Muscle of leg (tissue), 11 donors: Measurements from ENCODE around the gene G6PC1. TPM values are rescaled to one million over a fixed set of nuclear protein-coding genes. Genes with fewer than 3 reads are reported as not detected.
"Not testable (repeated sequence)": the region's sequence is repeated elsewhere in the genome, so short reads cannot be mapped to it uniquely, and the experiment has no call there.

ENCODE experiments used
- DNase-seq: peaks from one replicate; pipeline ENCODE4 v3.0.0; 2013
- H3K27ac ChIP-seq: one replicate; pipeline ENCODE4 v1.5.1; 2013; ENCODE audit warnings: mild to moderate bottlenecking, low read length, control low read depth
- H3K27me3 ChIP-seq: one replicate; pipeline ENCODE4 v1.6.1; 2013; ENCODE audit warnings: low read length; ENCODE audit not compliant: control insufficient read depth, insufficient read depth
- H3K36me3 ChIP-seq: one replicate; pipeline ENCODE4 v1.6.1; 2013; ENCODE audit warnings: low read length; ENCODE audit not compliant: control insufficient read depth, insufficient read depth
- H3K4me1 ChIP-seq: one replicate; pipeline ENCODE4 v1.6.1; 2013; ENCODE audit warnings: low read length; ENCODE audit not compliant: control insufficient read depth, insufficient read depth
- H3K4me3 ChIP-seq: one replicate; pipeline ENCODE4 v1.5.1; 2013; ENCODE audit warnings: low read length, control low read depth
- H3K9me3 ChIP-seq: replicated peaks from 2 replicates; pipeline ENCODE4 v1.6.1; 2013; ENCODE audit warnings: low read depth, low read length; ENCODE audit not compliant: control insufficient read depth
- WGBS: methylation state at CpG from one replicate; pipeline ENCODE4 v1.1.5; 2013; ENCODE audit warnings: missing lambda C conversion rate; ENCODE audit not compliant: insufficient coverage; 5-methylcytosine and 5-hydroxymethylcytosine counted together
- polyA plus RNA-seq, 8 donors: library from polyadenylated mRNA; unstranded; fragments of 120-200 nt; gene quantifications; one replicate each; pipeline versions ENCODE4 v1.2.1 to v1.2.3, GENCODE V29; 2013; ENCODE audit warnings: inconsistent platforms in 1 of 8, low replicate concordance in 1 of 8; ENCODE audit not compliant: insufficient read length in 8 of 8, insufficient read depth in 1 of 8
- total RNA-seq: library from RNA; stranded (reverse); fragments of 120-200 nt; gene quantifications from one replicate; pipeline ENCODE4 v1.2.4, GENCODE V29; 2013

The G6PC1 gene
- total and polyA plus RNA-seq, 9 donors = 0.08 to 0.43 (median 0.26) TPM; not detected in 6

GRCh38 chr17:42901535-42902229 is 1.1 kb downstream of the G6PC1 start:
- no peaks in the 10 kb centered on the region for H3K9me3 ChIP-seq
- no peak for DNase-seq
- no peaks in the 10 kb centered on the region for H3K4me1 ChIP-seq
- no peak overlapping the region for H3K27ac ChIP-seq
- H3K36me3 ChIP-seq = no peaks in the 10 kb centered on the region
- 86% methylated on average over 8 of the region's 10 CpGs for WGBS
- no peaks in the 10 kb centered on the region for H3K27me3 ChIP-seq
- no peak overlapping the region for H3K4me3 ChIP-seq

DNA sequence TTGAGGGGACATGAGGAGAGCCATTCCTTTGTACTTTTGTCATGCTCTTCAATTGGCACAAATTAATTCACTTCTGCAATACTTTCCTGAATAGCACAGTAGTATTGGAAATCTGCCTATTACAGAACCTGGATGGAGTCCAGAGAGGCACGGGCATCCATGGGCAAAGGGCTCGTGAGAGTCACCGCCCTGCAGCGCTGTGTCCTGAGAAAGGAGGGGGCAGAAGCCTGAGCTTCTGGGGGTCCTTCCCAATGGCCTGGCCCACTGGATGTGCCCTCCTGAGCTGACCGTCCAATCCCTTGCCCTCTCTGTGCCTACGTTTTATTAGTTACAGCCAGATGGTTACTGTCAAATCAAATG is 3.5 kb downstream of the G6PC1 start:
- 81% methylated on average over 4 of the region's 6 CpGs for WGBS

GRCh38 chr17:42906772-42907446 is 6.3 kb downstream of the G6PC1 start:
- H3K27ac ChIP-seq = no peak overlapping the region
- 75% methylated on average over 5 of the region's 8 CpGs for WGBS
- no peaks in the 10 kb centered on the region for H3K9me3 ChIP-seq
- no peak for DNase-seq
- H3K4me3 ChIP-seq = no peak overlapping the region
- H3K27me3 ChIP-seq = peaks cover 2% of the 10 kb centered on the region
- H3K36me3 ChIP-seq = no peaks in the 10 kb centered on the region
- H3K4me1 ChIP-seq = no peaks in the 10 kb centered on the region

More for the DNA sequence above, 3.5 kb downstream of the G6PC1 start:
- H3K4me1 ChIP-seq = no peaks in the 10 kb centered on the region
- no peak for DNase-seq
- no peak overlapping the region for H3K4me3 ChIP-seq
- H3K27me3 ChIP-seq = peaks cover 2% of the 10 kb centered on the region
- no peaks in the 10 kb centered on the region for H3K36me3 ChIP-seq
- H3K27ac ChIP-seq = no peak overlapping the region
- H3K9me3 ChIP-seq = no peaks in the 10 kb centered on the region

GRCh38 chr17:42908872-42909700 is 8.5 kb downstream of the G6PC1 start:
- H3K9me3 ChIP-seq = no peaks in the 10 kb centered on the region
- H3K36me3 ChIP-seq = no peaks in the 10 kb centered on the region
- WGBS = 69% methylated on average over 3 of the region's 7 CpGs
- no peak for DNase-seq
- H3K4me1 ChIP-seq = no peaks in the 10 kb centered on the region
- H3K4me3 ChIP-seq = no peak overlapping the region
- peaks cover 2% of the 10 kb centered on the region for H3K27me3 ChIP-seq
- no peak overlapping the region for H3K27ac ChIP-seq

DNA sequence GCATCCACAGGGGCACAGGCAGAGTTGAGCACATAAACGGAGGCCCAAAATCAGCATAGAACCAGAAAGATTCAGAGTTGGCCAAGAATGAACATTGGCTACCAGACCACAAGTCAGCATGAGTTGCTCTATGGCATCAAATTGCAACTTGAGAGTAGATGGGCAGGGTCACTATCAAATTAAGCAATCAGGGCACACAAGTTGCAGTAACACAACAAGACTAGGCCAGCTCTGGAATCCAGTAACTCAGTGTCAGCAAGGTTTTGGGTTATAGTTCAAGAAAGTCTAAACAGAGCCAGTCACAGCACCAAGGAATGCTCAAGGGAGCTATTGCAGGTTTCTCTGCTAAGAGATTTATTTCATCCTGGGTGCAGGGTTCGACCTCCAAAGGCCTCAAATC is 12.9 kb downstream of the G6PC1 start:
- H3K27me3 ChIP-seq = no peaks in the 10 kb centered on the region
- no peaks in the 10 kb centered on the region for H3K4me1 ChIP-seq
- WGBS = 57% methylated on average over 1 of the region's 2 CpGs
- H3K27ac ChIP-seq = no peak overlapping the region
- H3K4me3 ChIP-seq = no peak overlapping the region
- DNase-seq = no peak
- H3K9me3 ChIP-seq = no peaks in the 10 kb centered on the region
- H3K36me3 ChIP-seq = no peaks in the 10 kb centered on the region

DNA sequence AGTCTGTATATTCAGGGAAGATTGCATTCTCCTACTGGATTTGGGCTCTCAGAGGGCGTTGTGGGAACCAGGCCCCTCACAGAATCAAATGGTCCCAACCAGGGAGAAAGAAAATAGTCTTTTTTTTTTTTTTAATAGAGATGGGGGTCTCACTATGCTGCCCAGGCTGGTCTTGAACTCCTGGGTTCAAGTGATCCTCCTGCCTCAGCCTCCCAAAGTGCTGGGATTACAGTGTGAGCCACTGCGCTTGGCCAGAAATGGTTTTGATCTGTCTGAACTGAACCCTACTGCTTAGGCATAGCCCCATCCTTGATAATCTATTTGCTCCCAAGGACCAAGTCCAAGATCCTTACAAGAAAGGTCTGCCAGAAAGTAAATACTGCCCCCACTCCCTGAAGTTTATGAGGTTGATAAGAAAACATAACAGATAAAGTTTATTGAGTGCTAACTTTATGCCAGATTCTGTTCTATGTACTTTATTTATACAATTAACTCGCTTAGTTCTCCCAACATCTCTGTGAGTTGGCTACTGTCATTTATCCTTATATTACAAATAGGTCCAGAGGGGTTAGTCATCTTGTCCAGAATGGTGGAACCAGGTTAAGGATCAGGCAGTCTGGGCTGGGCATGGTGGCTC is 13.5 kb downstream of the G6PC1 start:
- DNase-seq = no peak
- Histone ChIP-seq H3K27me3 (no peaks in the 10 kb centered on the region), H3K4me1 (no peaks in the 10 kb centered on the region), H3K9me3 (no peaks in the 10 kb centered on the region), H3K4me3 (no peak overlapping the region), H3K36me3 (no peaks in the 10 kb centered on the region), H3K27ac (no peak overlapping the region)
- no CpG with 5 or more reads among the region's 3 CpGs for WGBS

- H3K4me1 ChIP-seq, H3K9me3 ChIP-seq, H3K4me3 ChIP-seq, H3K27me3 ChIP-seq, H3K27ac ChIP-seq, H3K36me3 ChIP-seq, DNase-seq: not testable (repeated sequence)
- WGBS = 89% methylated on average over 5 of the region's 6 CpGs
Observed at GRCh38 chr17:42915288-42915687, 14.7 kb downstream of the G6PC1 start.

DNA sequence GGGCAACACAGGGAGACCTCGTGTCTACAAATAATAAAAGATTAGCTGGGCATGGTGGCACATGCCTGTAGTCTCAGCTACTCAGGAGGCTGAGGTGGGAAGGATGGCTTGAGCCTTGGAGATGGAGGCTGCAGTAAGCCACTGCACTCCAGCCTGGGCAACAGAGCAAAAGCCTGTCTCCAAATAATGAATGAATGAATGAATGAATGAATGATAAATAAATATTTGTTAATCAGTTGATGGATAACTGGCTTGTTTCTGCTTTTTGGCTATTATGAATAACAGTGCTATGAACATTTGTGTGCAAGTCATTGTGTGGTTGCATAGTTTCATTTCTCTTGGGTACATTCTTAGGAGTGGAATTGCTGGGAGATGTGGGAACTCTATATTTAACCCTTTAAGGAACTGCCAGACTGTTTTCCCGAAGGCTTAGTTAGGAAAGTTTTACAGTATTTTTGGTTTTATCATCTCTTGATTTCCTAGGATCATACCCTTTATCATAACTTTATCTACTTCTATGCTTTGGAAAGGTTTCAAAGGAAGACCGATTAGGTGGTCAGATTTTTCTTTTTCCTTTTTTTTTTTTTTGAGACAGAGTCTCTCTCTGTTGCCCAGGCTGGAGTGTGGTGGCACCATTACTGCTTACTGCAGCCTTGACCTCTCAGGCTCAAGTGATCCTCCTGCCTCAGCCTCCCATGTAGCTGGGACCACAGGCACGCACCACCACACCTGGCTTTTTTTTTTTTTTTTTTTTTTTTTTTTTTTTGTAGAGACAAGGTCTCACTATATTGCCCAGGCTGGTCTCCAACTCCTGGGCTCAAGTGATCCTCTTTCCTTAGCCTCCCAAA is 16.0 kb downstream of the G6PC1 start:
- H3K4me3 ChIP-seq, H3K27ac ChIP-seq, DNase-seq, H3K9me3 ChIP-seq, H3K36me3 ChIP-seq, H3K4me1 ChIP-seq, H3K27me3 ChIP-seq: not testable (repeated sequence)
- WGBS = 80% methylated on average over 1 of the region's 4 CpGs

DNA sequence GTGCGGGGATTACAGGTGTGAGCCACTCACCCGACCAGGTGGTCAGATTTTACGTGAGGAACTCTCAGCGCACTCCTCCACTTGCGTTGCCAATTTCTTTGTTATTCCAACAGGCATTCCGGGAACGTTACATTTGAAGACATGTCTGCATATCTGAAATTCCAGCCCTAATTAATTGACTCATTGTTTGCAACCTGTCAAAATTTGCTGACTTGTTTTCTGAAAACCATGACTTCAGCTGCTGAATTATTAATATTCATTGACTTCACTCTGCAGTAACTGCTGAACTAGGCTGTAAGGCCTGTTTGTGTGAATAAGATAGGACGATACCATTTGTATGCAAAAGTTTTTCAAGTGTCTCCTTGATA is 16.6 kb downstream of the G6PC1 start:
- WGBS = 76% methylated on average over 7 of the region's 8 CpGs
- no peak overlapping the region for H3K27ac ChIP-seq
- DNase-seq = no peak
- no peaks in the 10 kb centered on the region for H3K36me3 ChIP-seq
- peaks cover 8% of the 10 kb centered on the region for H3K4me1 ChIP-seq
- no peaks in the 10 kb centered on the region for H3K27me3 ChIP-seq
- no peak overlapping the region for H3K4me3 ChIP-seq
- H3K9me3 ChIP-seq = no peaks in the 10 kb centered on the region
